HG02840 (cell line): ENCODE measurements around the gene UCK1.

Source experiments
- ATAC-seq: cut with Tn5 transposase; IDR thresholded peaks from one replicate; pipeline ENCODE4 v1.9.1; 2021; ENCODE audit warnings: mild to moderate bottlenecking, moderate library complexity, moderate number of reproducible peaks; ENCODE audit not compliant: unreplicated experiment, low FRiP score

Gene UCK1

DNA sequence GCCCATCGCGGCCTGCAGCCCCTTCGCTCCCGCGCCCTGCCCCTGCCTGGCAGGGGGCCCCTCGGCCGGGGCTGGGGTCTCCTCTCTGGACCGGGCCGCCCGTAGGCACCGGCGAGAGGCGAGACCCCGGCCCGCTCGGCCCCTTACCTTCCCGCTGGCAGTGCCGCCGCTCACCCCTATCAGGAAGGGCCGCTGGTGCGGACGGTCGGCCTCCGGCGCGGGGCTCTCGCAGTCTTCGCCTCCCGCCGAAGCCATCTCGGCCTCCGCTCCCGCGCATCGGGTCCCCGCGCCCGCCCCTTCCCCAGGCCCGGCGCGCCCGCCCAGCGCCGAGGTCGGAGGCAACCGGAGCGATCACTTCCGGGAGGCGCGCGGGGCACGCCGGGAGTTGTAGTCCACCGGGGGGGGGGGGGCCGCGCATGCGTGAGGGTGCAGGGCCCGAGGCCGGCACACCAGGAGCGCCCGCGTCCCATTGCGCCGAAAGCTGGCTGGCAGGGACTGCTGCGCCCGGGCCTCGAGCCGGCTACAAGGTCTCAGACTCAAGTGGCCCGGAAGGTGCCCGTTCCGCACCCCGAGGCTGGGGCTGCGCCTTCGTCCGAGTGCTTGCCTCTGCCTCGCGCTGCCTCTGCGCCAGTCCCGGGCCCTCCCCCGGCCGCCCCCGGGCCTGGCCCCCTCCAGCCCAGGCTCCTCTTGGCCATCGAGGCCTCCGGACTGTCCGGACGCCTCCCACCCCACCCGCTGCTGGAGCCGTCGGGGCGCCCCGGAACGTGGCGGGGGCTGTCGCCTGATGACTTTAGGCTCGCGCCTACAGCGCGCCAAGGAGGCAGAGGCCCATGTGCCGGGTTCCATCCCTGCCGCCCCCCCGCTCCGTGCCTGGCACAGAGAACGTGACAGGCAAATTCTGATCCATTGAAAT lies at the start of gene UCK1:
Gene UCK1 (minus strand): TSS at position 344 of the 913 bp plus-strand sequence. CDS start 89 bp downstream, at position 255.
- peak; percentile 72 for ATAC-seq

DNA sequence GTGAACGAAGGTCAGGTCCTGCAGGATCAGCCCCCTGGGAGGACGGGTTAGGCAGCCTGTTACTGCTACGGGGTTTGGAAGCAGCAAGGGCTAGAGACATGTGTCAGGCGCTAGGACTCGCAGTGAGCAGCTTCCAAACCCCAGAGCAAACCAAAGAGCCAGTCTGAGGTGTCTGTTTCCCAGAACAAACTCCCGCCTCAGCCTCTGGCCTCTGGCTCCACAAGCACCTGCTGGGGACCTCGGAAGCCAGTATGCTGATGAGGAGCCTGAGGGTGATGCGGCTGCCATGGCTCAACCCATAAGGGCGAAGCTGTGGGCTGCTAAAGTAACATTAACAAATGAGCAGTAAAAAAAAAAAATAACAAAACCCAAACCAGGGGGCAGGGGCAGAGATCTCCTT lies 49.3 kb upstream of the UCK1 start:
- ATAC-seq: no peak

DNA sequence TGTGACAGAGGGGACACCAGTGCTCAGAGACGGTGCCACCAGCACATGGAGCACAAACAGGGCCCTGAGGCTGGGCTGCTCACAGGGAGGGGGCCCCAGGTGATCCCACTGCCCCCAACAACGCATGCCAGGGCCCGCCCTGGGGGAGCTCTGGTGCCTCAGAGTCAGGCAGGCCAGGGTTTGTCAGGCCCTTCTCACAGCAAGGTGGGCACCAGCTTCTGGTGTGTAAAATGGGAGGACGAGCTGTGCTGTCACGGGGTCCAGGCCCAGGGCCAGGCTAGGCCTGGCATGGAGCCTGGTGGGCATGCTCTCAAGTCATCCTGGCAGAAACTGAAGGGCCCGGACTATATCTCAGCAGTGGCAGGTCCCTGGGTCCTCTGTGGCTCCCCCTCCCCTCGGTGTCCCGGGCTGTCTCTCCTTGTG lies 48.7 kb upstream of the UCK1 start:
- ATAC-seq: no peak

DNA sequence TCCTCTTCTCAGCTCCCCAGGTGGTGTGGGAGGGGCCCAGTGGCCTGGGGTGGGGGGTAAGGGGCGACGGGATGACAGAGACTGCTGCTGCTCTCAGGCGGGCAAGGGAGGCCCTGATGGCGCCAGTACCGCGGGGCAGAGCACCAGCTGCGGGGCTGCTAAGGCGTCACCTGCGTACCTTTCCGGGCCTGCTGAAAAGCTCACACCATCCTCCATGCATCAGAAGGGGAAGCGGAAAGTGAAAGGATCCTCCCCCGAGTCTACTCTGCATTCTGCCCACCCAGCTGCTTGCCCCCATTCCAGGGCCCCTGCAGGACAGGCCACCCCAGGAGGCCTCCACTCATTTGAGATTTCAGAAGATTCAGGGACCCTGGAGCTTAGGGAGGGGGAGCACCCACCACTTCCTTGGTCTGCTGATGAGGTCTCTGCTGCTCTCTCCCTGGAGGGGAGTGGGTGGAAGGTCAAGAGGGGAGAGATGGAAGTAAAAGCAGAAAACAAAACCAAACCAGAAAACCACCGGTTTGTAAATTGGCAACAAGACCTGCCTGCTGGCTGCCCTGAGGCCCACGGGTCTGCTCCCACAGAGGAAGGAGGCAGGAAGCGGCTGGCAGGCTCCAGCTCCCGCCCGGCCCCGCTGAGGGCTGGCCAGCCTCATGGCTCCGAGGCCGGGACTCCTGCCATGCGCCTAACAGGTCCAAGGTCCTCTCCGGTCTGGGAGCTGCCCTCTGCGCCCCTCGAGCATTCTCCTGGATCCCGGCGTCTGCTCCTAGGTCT lies 47.9 kb upstream of the UCK1 start:
- ATAC-seq: no peak

DNA sequence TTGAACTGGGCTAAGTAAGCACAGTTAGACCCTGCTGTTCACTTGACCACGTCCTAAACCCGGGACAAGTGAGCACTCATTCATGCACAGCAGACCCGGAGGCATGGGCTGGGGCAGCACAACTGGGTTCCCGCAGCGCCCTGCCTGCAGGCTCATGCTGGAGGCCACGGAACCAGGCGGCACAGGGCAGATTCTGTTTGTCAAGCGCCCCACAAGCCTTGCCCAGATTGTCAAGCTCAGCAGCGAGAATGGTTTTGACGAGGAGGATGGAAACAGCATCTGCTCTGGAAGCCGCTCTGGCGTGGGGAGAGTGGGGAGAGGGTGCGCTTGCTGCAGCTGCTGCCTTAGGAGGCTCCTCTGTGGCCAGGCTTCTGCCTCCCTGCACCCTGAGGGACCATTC lies 47.0 kb upstream of the UCK1 start:
- ATAC-seq: no peak

DNA sequence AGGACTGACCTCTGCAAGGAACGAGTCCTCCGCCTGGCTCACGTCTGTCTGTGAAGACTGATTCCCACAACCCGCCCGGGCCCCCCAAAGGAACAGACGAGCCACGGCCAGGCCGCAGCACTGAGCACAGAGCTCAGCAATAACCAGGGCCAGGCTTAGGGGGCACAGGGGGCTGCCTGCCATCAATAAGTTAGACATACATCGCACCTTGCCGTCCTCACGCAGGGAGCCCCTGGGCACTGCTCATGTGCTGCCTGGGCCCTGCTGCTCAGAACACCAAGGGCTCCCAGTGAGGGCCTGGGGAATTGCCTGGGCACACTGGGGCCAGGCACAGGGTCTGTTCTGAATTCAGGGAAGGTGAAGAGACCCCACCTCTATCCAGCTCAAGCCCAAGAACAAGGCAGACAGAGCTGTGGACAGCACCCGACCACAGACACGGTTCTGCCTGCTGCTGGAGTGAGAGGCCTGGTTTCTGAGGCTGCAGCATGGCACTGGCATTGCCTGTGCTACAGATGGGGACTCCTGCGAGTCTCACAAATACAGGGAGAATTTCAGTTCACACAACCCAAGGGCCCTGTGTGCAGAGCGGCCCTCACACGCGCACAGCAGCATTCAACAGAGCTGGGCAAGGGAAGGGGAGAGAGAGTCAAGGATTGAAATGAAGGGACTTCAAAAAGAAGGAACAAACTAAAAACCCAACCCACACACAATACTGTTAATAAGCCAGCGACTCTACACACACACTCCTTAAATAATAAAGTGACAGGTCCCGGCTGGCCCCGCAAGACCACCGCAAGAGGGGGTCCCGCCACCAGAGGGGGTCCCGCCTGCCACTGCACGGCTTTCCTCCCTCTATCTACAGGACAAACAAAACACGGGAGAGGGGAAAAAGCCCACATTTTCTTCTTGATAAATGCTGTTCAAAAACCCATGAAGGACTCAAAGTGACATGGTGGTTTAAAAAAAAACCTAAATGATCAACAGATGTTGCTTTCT lies 46.2 kb upstream of the UCK1 start:
- ATAC-seq: no peak

DNA sequence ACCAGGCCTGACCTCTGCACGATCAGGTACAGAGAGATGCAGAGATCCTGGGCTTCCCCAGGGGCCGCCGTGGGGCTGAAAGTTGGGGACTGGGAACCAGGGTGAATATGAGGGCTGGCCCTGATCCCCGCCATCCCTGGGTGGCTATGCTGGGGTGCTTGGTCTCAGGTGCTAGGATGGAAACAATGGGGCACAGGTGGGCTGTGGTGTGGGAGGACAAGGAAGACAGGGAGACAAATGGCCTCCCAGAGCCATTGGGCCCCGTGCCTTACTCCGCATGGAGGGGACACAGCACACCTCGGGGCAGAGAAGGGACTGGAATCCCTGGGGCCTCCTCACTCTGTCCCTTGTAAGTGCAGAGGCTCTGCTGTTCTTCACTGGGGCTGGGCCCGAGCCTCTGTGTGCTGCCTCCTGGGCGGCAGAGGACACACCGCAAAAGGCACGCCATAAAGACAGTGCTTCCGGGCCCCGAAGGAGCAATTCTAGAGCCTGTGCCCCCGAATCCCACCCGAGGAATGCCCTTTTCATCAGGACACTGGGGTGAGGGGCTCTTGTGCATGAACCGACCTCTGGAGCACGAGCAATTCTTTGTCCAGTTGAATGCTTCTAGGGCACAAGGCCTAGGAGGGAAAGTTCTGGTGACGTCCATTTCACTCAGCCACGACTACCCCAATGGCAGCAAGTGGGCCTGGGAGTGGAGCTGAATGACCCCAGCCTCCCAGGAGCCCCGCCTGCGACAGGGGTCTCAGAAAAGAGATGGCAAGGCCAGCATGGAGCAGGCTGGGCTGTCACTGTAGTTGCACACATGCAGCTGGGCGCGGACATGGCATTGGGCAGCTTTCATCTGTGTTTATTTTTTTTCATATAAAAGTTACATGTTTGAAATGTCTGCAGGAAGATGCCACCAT lies 45.1 kb upstream of the UCK1 start:
- ATAC-seq: no peak

DNA sequence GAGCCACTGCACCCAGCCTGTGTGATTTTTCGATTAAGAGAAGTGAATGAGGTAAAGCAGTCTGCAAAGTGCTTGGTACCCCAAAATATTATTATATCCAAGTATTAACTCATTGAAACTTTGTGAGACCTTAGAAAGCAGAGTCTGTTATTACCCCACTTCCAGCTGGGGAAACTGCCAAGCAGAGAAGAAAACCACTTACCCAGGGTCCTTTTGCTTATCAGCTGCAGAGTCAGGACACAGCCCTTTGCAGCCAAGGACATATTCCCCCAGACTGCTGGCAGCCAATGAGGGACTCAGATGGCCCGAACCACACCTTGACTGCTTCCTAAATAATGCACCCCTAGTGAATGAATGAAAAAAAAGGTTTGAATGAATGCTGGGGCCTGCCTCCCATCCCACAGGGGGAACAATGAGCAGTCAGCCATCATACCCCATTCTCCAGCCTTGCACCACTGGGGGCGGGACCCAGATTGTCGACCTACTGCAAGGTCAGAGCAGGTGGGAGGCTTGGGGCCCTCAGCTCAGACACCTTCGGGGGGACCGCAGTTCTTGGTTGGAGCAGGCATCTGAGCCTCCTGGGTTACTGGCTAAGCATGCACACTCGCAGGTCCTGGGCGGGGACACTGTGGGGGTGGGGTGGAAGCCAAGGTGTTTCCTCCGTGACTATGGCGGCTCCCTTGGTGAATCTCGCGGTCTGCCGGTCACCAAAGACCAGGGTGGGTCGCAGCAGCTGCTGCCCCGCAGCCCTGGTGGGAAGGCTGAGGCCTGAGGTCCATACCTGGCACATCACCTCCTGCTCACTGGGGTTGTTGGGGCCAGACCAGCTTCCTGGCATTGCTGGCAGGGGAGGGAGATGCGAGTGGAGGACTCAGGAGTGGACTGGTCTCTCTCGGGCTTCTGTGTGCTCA lies 43.9 kb upstream of the UCK1 start:
- ATAC-seq: no peak

DNA sequence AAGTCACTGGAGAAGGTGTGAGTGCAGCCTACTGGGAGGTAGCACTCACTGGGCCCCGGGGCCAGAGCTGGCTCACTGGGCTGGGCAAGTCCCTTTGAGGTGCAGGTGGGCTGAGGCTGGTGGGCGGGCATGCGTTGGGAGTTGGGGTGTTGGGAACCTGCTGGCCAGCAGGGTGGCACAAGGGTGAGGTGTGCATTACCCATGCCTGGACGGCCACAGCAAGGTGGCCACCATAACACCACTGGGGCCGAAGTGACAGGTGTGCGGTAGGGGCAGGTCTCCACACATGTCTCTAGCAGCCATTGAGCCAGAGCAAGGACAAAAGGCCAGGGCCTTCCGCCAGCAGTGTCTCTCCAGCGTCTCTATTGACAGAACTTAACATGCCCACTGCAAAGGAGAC lies 36.8 kb upstream of the UCK1 start:
- ATAC-seq: no peak

DNA sequence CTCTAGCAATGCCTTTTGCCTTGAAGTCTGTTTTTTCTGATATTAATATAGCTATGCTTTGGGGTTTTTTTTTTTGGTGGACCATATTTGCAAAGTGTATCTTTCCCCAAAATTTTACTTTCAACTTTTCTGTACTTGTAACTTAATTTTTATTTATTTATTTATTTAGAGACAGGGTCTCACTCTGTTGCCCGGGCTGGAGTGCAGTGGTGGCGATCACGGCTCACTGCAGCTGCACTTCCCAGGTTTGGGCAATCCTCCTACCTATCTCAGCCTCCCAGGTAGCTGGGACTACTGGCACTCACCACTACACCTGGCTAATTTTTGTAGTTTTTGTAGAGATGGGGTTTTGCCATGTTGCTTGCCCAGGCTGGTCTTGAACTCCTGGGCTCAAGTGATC lies 35.1 kb upstream of the UCK1 start:
- no peak for ATAC-seq

DNA sequence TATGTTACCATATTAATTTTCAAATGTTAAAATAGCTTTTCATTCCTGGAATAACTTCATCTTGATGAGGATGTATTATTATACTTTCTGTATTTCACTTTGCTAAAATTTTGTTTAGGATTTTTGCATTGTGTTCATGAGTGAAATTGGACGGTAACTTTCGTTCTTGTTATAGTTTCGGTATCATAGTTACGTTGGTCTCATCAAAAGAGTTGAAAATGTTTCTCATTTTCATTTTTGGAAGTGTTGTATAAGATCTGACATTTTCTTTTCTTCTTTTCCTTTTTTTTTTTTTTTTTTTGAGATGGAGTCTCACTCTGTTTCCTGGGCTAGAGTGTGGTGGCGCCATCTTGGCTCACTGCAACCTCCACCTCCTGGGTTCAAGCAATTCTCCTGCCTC lies 34.3 kb upstream of the UCK1 start:
- no peak for ATAC-seq

DNA sequence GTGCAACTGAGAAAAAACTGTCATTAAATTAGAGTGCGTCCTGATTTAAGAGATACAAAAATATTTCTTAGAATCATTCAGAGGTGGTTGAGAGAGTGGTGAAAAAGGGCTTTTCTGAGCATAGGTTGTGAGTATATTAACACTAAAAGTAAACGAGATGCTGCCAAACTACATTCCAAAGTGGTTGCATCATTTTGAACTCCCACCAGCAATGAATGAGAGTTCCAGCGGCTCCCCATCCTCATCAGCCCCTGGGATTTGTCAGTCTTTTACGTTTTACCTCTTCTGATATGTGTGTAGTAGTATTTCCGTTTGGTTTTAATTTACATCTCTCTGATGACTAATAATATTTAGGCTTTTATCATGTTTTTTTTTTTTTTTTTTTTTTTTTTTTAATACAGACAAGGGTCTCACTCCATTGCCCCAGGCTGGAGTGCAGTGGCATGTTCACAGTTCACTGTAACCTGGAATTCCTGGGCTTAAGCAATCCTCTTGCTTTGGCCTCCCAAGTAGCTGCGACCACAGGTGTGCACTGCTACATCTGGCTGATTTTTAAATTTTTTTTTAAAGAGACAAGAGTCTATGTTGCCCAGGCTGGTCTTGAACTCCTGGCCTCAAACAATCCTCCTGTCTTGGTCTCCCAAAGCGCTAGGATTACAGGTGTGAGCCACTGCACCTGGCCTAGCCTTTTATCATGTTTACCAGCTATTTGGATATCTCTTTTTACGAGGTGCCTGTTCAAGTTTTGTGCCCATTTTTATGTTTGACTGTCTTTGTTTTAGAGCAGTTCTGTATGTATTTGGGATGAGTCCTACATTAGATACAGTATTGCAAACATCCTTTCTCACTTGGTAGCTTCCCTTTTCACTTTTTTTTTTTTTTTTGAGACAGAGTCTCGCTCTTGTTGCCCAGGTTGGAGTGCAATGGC lies 31.2 kb upstream of the UCK1 start:
- no peak for ATAC-seq

DNA sequence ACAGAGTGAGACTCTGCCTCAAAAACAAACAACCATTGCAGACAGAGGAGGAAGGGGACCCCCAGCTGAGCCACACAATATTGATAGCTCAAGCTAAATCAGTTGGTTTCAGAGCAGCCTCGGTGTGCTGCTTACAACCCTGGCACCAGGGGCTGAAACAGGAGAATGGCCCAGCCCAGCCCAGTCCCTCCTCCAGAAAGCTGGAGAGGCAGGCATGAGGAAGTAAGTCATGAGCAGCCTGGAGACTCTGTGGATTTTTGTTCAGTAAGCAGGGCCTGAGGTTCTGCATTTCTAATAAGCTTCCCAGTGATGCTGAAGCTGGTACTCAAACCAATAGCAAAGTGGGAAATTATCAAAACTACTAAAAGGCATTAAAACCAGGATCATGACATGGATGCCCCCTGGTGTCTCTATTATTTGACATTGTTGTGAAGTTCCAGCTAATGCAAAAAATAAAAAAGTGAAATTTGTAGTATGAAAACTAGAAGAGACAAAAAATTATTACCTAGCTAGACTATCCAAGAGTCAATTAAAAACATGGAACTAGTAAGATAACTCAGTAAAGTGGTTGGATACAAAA lies 28.4 kb upstream of the UCK1 start:
- no peak for ATAC-seq

DNA sequence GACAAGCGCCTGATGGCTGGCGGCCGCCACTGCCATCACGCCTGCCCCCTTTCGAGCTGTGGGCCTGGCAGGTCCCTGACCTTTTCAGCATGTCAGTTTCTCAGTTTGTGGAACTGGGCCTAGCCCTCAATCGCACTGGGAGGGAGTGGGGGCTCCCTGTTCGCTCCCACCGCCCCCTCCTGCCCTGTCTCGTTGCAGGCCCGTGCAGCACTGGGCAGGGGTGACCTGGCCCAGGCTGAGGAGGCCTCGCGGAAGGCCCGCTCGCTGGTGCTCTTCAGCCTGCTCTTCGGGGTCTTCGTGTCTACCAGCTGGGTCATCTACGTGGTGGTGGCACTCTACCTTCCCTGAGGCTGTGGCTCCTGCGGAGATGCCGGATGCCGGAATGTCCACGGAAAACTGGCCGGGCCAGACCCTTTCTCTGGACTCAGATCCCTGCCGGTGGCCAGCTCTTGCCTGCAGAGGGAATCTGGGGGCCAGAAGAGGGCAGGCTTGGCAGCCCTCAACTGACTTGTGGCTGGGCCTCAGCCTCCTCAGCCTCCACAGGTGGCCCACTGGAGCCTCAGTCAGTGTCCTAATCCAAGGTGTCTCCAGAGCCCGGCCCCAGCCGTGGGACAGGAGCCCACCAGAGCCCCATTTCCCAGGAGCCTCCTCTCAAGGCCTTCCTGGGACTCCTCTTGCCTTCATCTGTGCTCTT lies 26.9 kb upstream of the UCK1 start:
- ATAC-seq: no peak

DNA sequence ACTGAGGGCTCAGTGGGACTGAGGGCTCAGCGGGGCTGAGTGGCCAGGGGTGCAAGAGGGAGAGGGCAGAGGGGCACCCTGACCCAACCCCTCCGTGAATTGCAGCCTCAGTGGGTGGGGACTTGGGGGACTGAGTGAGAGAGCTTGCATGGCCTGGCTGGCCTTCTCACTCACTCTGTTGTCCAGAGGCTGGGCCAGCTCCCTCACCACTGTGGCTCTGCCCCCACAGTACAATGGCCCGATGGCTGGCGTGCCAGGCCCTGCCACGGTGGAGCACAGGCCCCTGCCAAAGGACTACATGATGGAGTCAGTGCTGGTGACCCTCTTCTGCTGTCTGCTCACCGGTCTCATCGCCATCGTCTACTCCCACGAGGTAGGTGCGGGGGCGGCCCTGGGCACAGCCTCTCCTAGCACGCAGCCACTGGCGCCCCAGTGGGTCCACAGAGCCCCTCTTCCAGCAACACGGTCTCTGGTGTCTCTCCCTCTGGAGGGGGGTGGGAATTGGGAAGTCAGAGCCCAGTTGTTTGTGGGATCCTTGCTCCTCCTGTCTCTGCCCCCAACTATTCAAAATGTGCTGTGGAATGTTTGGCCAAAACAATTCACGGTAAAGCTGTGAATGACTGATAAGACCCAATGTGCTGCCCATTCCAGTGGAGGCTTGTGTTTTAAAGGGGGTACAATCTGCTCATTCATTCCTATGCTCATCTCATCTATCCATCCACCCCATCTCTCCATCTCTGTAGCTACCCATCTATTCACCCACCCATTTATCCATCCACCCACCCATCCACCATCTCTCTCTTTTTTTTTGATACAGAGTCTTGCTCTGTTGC lies 25.0 kb upstream of the UCK1 start:
- no peak for ATAC-seq
